Activated T-cell treated with anti-CD3 and anti-CD28 coated beads for 24 hours (primary cell): ENCODE data around the gene PLXDC2.

ENCODE experiments used
- DNase-seq: peaks from one replicate; pipeline ENCODE4 v3.0.0-alpha.2; 2020; ENCODE audit warnings: low read depth

The PLXDC2 gene

DNA sequence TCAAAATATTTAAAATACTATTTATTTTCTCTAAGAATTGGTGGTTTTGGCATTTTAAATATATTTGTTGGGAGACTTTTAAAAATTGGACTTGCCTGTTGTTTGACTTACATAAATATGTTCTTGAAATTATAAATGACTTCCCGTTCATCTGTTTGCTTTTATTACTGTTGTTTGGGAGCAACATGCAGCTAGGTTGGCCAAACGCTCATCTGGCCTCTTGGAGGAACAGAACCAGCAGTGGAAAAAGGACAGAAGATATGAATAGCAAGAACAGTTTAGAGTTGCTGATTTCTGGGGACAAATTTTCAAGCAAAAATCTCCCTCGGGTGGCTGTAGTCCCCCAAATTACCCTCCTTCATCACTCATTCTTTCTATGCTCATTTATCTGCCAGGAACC is 41.6 kb downstream of the PLXDC2 start:
- DNase-seq, result no peak

GRCh38 chr10:19860107-19860506 is 43.9 kb downstream of the PLXDC2 start:
- DNase-seq, result no peak

GRCh38 chr10:19862811-19863515 is 46.7 kb downstream of the PLXDC2 start:
- no peak for DNase-seq

GRCh38 chr10:19865676-19866075 is 49.4 kb downstream of the PLXDC2 start:
- DNase-seq, result no peak

DNA sequence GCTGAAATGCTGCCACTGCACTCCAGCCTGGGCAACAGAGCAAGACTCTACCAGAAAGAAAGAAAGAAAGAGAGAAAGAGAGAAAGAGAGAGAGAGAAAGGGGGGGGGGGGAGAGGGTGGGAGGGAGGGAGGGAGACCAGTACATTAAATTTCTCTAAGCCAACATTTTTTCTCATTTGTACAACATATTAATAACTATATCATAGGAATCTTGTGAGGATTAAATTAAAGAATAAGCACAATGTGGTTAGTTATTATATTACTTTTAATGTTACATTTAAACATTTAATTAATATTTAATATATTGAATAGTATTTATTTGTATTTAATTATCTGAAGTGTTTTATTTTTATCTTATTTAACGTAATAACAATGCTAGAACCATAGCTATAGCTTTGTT is 53.1 kb downstream of the PLXDC2 start:
- no peak for DNase-seq

GRCh38 chr10:19872504-19873271 is 56.5 kb downstream of the PLXDC2 start:
- no peak for DNase-seq

DNA sequence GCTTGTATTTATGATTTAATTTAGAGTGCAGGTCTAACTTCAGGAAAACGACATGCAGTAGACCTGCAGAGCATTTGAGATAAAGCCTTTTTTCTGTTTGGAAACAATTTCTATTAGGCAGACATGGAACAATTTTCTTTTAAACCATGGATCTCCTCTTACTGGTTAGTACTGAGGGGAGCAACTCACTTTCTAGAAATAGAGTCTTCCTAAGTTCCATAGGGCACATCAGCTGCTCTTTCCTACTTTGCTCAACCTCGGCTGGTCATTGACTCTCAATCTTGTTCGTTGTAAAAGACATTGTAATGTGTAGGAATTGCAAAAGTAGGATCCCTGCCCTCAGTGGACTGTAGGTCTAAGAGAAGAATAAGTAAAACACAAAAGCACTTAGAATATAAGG is 58.0 kb downstream of the PLXDC2 start:
- no peak for DNase-seq

DNA sequence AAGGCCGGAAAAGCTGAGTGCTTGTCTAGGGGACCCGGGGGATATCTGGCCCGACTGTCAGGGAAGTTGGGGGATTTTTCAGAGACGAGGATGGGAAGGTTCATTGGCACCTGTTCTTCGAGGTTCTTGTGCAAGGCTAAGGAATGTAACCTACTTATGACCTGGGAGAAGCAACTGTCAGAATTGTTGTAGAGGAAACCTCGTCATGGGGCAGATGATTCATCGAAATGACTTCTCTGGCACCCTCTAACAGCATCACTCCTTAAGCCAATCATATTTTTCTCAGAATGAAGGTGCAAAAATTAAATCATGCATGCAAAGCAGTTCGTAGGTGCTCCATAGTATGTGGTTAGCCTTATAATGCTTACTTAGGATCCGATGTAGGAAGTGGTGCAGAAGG is 58.6 kb downstream of the PLXDC2 start:
- DNase-seq, result no peak

DNA sequence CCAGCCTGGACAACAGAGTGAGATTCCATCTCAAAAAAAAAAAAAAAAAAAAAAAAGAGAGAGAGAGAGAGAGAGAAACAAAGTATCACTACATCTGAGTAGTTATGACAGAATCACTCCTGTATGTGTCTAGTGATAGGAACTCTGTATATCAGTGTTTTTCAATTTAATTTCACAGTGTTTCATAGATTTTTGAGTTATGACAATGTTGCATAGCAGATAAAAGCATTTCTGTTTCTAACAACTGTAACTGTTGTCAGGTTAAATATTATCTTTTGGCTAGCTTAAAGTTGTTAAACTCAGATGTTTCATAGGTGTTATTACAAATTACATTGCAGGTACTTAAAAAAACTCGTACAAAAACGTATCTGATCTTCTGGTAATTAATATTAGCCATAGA is 60.3 kb downstream of the PLXDC2 start:
- DNase-seq, result no peak

DNA sequence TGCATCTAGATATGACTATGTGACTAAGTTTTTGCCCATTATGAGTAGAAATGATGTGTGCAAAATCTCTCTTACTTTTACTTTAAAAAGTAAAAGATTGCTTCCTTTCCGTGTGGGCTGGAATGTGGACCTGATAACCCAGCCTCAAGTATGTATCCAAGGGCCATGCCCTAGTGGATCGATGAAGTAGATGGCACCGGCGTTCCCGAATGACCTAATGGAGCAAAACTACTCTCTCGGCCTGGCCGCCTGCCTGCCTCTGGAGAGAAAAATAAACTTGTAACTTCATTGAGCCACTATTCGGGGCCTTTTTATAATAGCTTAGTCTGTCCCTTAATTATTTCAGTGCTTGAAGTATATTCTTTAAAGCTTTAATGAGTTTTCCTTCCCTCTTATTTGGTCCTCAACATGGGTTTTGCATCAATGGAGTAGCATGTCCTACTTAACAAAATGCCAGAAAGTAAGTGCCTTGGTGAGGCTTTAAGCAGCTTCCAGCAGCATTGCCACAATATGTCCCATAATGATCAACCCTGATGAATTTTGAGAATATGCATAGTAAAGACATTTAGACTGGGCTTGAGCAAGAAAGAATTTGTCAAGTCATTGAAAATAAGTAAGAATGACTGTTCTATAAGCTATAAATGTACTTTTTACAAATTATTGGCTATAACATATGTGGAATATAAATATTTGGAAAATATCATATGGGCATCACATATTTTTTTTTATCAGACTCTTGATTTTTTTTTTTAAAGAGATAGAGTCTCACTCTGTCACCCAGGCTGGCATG is 61.4 kb downstream of the PLXDC2 start:
- DNase-seq, result no peak

DNA sequence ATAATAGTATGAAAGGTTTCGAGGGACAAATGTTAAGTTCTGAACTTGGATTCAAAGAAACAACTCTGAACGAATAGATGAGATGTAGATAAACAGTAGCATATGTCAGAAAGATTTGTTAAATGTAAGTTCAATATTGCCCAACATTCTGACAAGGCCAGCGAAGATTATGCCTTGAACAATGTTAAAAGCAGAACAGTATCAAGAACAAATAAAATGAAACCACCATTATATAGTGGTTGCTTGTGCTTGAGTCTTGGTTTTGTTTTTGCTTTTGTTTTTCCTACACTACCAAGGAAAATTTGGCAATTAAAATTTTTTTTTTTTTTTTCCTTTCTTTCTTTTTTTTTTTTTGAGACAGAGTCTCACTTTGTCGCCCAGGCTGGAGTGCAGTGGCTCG is 66.4 kb downstream of the PLXDC2 start:
- DNase-seq, result no peak

GRCh38 chr10:19888061-19888660 is 71.9 kb downstream of the PLXDC2 start:
- DNase-seq, result no peak

- DNase-seq, result no peak
Observed at GRCh38 chr10:19889256-19889655, 73.0 kb downstream of the PLXDC2 start.

GRCh38 chr10:19891429-19891828 is 75.2 kb downstream of the PLXDC2 start:
- no peak for DNase-seq

GRCh38 chr10:19892270-19892669 is 76.0 kb downstream of the PLXDC2 start:
- no peak for DNase-seq

GRCh38 chr10:19892677-19893076 is 76.4 kb downstream of the PLXDC2 start:
- no peak for DNase-seq

- no peak for DNase-seq
Observed at GRCh38 chr10:19895500-19895899, 79.3 kb downstream of the PLXDC2 start.

DNA sequence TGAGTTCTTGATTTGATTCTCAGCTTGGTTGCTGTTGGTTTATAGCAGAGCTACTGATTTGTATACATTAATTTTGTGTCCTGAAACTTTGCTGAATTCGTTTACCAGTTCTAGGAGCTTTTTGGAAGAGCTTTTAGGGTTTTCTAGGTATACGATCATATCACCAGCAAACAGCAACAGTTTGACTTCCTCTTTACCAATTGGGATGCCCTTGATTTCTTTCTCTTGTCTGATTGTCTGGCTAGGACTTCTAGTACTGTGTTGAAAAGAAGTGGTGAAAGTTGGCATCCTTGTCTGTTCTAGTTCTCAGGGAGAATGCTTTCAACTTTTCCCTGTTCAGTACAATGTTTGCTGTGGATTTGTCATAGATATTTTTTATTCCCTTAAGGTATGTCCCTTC is 86.2 kb downstream of the PLXDC2 start:
- DNase-seq, result no peak

GRCh38 chr10:19904202-19904661 is 88.0 kb downstream of the PLXDC2 start:
- DNase-seq, result no peak

DNA sequence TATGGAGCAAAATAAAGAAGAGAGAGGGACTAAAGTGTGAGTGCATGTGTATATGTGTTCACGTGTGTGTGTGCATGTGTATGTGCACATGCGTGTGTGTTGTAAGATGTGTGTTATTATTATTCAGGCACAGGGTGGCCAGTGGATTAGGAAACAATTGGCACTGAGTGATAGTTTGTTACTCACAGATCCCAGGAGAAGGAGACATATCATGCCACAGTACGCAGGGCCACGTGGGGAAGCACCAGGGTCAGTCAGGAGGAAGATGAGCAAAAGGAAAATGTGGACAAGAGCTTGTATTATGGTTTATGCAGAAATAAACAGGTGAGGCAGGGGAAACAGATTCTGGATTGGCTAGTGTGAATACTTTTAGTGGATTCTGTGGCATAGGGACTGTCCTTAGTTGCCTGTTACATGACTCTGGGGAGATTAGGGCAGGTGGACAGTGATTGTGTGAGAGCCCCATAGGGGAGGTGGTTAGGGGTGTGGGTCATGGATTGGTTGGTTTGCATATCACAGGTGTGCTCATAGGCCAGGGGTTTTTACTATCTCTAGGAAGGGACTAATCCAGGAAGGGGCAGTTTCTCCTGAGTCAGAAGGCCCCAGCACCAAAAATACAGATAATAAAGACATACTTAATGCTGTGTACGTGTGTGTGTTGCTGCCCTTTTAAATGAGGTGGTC is 90.0 kb downstream of the PLXDC2 start:
- no peak for DNase-seq

DNA sequence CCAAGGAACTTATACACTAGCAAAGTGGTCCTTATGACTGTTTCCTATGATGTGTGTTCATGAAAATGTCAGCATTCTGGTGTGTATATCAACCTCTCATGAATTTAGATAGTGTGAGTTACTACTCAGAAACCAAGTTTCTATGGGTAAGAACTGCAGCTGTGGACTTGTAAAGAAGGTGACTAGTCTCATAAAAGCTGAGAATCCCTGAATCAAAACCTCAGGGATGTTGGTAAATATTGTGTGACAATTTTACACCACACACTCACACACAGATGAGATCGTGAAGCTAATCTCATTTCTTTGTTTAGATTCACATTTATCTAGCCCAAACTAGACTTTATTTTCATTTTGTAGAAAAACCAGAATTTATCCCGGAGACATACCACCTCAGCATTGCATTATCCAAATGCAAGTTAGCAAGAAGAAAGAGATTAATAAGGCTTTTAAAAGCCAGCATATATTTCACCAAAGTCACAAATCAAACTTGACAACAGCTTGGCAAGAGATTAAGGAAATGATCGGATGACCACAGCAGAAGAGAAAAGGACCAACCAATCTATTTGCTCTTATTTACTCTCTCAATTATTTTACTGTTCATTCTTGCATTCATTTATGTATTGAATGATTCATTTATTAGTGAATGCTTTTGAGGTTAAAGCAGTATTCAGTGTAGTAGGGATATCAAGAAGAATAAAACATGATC is 92.9 kb downstream of the PLXDC2 start:
- DNase-seq, result no peak
